NCI-H1048 (cell line): ENCODE data around the gene EIF4B.
"Not testable (repeated sequence)": the region's sequence is repeated elsewhere in the genome, so short reads cannot be mapped to it uniquely, and the experiment has no call there.

Source experiments
- DNase-seq: peaks from one replicate; lab custom pipeline; 2025; lab: John Stamatoyannopoulos, UW

The EIF4B gene

DNA sequence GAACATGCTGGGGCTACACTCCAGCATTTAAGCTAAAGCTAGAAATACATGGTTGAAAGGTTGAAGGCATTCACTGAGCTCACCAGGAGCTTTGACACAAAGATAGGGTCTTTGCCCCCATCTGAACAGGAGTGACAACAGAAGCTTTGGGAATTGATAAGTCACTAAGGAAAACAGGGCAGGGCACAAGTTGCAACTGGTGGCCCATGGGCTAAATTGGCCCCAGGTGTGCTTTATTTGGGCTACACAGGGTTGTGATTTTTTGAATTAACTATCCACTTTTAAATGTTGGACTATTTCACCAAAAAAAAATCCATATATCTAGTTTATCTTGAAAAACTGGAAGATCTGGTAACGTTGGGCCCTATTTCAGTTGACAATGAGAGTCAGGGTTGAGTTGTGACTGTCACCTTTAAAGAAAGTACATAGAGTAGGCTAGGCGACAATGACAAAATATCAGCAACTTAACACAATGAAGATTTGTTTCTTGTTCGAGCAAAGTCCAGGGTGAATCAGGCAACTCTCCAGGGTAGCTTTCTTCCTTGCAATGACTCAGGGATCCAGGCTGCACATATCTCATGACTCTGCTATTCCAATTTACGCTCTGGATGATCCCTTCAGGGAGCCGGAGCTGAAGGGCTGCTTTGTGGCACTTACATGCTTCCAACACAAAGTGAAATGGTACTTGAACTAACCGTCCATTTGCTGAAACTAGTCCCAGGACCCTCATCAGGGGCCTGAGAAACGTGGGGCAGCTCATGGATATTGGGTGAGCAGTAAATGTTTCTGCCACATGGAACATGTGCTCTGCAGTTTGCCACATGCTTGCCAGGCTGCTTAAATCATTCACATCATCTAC is 13.3 kb upstream of the EIF4B start:
- DNase-seq, result no peak

DNA sequence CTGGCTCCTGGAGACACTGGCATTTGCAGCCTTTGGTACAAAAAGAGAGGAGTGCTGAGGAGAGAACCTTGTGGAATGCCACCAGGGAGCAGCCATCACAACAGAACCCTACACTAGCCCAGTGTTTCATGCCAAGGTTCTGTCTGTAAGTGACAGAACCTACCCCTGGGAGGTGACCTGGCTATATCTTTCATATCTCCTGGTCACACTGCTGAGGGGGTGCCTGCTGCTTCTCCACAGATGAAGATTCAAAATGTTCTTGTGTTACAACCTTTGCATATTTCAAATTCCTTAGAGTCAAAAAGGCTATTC is 12.7 kb upstream of the EIF4B start:
- DNase-seq, result no peak

DNA sequence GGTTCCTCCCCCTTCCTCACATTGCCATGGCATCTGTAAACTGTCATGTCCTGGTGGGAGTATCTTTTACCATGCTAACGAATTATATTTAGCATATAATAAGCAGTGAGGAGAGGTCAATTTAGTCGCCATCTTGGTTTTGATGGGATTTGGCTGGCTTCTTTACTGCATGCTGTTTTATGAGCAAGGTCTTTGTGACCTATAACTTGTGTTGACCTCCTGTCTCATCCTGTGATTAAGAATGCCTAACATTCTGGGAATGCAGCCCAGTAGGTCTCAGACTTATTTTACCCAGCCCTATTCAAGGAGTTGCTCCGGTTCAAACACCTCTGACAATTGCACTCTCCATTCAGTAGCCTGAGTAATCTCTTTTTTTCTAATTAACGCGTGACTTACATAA is 2.1 kb upstream of the EIF4B start:
- DNase-seq, result no peak

DNA sequence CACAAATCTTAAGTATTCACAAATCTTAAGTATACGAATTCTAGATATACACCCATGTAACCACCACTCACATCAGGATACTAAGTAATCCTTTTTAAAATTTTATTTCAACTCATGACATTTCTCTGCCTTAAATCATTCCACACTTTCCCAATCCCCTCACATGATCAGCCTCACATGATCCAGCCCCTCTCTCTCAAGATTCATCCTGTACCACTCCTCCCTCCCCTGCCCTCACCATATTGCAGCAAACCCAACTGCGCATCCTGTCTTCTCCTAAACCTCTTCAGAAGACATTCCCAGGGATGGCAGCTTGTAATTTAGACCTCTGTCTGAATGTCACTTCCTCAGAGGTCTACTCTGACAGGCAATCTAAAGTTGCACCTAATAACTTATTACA is 1.7 kb upstream of the EIF4B start:
- DNase-seq, result no peak

DNA sequence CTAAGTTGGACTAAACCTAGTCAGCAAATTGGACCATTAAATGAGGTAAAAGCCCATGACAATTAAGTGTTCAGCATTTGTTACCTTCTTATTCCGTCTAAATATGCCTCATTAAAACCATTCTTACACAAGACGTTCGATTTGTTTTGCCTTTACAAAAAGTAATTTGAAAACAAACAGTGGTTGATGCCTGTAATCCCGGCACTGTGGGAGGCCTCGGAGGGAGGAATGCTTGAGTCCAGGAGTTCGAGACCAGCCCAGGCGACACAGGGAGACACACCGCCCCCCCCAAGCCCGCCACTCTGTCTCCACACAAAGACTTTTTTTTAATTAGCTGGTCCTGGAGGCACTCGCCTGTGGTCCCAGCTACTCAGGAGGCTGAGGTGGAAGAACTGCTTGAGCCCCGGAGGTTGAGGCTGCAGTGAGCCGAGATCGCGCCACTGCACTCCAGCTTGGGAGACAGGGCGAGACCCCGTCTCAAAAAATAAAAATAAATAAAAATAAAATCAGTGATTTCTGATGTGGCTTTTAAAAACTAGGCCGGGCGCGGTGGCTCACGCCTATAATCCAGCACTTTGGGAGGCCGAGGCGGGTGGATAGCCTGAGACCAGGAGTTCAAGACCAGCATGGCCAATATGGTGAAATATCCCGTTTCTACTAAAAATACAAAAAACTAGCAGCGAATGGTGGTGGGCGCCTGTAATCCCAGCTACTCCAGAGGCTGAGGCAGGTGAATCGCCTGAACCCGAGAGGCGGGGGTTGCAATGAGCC is 856 bp upstream of the EIF4B start:
- no peak for DNase-seq

DNA sequence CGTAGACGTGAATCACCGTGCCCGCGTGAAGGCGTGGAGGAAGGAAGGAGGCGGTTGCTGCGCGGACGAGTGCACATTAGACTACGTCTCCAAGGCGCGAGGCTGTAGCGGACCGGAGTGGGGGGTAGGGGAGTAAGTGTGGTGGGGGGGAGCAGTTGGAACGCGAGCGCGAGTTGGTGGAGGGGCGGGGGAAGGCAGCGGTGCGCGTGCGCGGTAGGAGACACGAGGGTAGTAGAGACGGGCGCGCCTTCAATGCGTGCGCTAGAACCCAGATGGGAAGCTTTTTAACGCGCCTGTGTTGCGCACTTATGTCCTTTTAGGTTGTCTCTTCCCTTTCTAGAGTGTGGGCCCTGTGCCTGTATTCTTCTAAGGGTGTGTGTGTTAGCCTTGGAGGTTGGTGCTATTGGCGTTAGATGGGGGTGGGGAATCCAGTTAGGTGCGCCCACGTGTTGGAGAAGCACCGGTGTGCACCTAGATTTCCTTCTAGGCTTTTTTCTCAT is 604 bp downstream of the EIF4B start:
- DNase-seq, result no peak

DNA sequence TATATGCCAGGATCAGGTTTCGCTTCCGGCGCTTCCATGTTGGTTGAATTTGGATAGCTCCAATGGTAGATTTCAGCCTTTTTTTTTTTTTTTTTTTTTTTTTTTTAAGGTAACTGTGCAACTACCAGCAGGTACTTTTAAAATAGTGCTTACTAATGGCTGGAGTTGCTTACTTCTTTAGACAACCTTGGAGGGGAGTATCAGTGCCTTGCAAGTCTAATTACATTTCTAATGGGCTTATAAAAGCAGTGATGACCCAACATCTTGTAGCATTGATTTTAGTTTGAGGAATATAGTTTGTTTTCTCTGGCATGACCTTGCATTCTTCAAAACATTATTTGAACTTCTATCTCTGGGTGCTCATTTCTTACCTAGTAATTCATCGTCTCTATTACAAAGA is 1.1 kb downstream of the EIF4B start:
- DNase-seq, result no peak

DNA sequence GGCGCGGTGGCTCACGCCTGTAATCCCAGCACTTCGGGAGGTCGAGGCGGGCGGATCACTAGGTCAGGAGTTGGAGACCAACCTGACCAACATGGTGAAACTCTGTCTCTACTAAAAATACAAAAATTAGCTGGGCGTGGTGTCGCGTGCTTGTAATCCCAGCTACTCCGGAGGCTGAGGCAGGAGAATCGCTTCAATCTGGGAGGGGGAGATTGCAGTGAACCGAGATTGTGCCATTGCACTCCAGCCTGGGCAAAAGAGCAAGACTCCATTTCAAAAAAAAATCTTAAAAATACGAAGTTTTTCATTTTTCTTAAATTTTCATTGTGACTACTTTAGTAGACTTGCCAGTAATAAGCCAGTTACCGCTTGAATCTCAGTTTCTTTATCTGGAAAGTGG is 2.5 kb downstream of the EIF4B start:
- DNase-seq, result not testable (repeated sequence)

DNA sequence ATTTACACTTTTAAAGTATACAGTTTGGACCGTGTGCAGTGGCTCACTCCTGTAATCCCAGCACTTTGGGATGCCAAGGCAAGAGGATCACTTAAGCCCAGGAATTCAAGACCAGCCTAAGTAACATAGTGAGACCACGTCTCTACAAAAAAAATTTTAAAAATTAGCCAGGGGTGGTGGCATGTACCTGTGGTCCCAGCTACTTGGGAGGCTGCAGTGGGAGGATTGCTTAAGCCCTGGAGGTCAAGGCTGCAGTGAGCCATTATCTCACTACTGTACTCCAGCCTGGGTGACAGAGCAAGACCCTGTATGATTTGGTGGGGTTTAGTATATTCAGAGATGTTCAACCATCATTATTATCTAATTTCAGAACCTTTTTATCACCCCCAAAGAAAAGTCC is 4.7 kb downstream of the EIF4B start:
- DNase-seq, result no peak

DNA sequence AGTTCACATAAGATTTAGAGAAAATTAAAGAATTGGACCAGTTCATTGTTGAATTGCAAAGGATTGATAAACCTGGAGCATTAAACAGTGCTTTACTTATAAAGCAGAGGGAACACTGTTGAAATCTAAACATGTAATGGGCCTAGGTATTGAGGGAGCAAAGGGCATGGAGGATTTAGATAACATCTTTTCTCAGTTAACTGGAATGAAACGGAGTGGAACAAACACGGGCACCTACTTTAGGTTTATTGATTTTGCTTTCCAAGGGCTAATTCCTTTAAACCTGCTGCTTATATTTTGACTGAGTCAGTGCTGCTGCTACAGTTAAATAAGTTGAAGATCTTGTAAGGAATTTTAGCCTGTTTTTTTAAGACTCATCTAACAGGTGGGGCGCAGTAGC is 5.6 kb downstream of the EIF4B start:
- DNase-seq, result no peak

DNA sequence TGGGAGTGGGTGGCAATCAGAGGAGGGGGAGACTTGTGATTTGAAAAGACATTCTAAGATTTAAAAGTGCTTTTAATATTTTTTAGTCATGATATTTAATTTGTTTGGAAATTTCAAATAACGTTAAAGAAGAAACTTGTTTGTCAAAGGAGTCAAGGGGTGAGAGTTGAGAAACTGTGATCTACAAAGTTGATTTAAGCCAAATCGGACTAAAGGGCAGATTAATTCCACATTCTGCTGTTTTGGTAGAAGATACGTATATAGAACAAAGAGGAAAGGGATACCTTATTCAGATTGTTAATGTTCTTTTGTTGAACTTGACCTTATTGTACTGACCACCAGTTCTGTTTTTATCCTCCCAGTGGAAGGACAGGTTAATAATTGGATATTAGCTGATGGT is 6.7 kb downstream of the EIF4B start:
- DNase-seq, result no peak

DNA sequence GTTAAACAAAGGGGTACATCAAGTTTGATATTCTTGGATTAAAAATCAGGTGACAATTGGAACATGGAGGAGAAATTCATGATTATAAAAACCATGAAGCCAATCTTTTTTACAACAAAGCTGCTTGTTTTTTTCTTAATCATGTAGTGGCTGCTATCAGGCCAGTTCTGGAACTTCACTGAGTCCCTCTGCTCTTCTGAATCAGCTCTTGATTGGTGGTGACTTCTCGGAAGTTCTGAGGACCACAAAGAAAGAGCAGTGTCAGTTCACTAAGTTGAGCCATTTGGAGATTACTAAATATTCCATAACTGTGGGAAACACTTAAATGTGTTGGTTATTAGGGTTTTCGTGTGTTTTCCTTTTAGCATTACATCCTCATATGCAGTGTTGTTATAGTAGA is 8.5 kb downstream of the EIF4B start:
- no peak for DNase-seq

DNA sequence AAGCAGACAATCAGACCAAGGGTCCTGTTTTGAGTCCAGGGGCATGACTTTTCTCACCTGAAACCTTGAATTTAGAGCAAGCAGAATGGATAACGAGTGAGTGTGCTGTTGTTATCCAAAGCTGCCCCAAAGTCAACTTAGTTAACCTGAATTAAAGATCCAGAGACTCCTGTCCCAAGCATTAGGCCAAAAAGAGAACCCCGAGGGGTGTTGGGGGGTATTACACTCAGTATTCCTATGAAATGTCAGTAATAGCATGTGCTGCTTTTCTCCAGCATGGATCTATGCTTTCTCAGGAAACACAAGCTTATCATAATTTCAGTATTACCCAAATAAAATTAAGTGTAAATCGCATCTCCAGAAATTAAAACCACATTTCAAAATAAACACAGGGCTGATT is 19.0 kb downstream of the EIF4B start:
- DNase-seq, result no peak

DNA sequence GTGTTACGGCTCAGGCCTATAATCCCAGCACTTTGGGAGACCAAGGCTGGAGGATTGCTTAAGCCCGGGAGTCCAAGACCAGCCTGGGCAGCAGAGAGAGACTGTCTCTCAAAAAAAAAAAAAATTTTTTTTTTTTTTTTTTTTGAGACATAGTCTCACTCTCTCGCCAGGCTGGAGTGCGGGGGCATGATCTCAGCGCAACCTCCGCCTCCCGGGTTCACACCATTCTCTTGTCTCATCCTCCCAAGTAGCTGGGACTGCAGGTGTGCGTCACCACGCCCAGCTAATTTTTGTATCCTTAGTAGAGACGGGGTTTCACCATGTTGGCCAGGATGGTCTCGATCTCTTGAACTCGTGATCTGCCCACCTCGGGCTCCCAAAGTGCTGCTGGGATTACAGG is 20.8 kb downstream of the EIF4B start:
- DNase-seq, result not testable (repeated sequence)

DNA sequence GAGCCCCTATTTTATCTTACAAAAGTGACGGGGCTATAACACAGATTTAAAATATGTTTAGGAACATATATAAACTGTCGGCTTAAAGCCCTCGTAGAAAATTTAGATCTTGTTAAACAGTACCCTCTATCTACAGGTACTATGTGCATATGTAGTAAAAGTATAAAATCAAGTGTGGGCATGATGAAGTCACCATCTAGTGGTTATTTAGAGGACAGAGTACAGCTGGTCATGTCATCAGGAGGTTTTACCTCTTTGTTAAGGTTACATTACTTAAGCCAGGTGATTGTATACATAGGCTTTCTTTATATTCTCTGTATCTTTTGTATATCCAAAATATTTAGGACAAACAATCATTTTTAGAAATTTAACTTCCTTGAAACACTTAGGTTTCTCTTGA is 25.4 kb downstream of the EIF4B start:
- DNase-seq, result no peak

DNA sequence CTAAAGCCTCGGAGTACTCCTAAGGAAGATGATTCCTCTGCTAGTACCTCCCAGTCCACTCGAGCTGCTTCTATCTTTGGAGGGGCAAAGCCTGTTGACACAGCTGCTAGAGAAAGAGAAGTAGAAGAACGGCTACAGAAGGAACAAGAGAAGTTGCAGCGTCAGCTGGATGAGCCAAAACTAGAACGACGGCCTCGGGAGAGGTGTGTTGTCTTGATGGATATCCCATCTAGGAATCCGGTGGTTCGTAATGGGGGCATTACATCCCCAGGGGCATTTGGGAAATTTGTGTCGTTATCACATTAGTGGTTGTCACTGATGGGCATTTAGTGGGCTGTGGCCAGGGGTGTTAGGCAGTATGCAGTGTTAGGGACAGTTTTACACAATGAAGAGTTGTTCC is 27.6 kb downstream of the EIF4B start:
- DNase-seq, result not testable (repeated sequence)

DNA sequence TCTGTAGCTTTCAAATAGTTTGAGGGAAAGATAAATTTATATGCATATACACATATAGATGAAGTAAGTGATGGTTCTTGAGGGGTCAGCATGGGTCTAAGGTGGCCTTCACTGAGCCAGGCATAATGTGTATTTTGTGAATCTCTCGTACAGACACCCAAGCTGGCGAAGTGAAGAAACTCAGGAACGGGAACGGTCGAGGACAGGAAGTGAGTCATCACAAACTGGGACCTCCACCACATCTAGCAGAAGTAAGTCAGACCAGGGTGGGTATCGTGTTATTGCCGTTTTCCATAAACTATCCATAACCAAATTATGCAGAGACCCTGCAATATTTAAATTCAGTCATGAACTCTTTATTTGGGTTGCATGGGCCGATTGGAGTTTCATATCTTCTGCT is 28.2 kb downstream of the EIF4B start:
- DNase-seq, result no peak

DNA sequence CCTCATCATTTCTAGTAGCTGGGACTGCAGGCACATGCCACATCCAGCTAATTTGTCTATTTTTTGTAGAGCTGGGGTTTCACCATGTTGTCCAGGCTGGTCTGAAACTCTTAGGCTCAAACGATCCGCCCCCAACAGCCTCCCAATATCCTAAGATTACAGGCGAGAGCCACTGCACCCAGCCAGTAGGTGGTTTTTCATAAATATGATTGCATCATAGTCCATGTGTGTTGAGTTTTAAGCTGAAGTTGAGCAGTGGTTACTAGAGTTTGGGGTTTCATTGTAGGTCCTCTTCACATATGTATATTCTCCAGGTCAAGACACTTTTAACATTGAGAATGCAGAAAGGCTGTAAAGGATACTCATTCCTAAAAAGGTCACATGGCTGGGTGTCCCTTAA is 30.5 kb downstream of the EIF4B start:
- DNase-seq, result no peak

DNA sequence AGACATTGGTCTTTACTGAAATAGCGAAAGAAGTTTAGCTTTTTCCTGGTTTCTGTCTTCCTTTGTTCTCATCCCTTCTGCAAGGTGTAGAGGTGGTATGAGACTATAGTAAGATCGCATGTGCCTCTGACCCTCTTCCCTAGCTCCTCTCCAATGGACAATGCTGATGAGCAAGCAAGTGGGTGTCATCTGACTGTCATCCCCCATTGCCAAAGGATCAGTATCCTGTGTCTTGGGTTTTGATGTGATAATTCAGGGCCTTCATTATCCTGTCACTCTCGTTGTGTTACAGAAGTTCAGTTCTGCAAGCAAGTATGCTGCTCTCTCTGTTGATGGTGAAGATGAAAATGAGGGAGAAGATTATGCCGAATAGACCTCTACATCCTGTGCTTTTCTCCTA is 33.6 kb downstream of the EIF4B start:
- no peak for DNase-seq

DNA sequence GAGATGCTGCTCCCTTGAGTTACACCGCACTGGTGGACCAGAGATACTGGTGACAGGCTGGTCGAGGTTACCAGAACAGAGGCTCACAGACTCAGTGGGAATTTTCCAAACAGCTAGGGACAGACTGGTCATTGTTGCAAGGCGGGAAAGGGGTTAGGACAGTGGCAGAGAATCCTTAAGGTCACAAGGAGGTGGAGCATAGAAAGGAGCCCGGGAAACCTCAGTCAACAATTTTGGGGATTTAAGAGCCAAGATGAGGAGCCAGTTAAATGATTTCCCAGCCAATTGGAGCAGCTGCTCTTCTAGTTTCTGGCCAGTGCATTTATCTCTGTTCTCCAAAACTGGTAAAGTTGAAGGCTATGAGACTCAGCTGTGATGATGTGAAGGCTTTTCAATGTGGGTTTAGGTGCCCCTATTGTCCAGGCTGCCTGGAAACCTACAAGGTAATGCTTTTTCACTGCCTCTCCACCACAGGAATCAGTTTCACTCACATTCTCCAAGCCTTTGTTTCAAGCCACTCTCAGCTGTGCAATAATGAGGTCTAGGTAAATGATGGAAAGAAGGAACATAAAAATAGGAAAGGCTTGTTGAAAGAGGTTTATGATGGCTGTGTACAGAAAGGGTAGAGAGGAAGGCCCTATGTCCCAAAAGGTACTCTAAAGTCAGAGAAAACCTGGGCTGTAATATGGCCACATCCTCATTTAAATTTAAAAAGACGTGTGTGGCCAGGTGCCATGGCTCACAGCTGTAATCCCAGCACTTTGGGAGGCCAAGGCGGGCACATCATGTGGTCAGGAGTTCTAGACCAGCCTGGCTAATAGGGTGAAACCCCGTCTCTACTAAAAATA is 36.6 kb downstream of the EIF4B start:
- DNase-seq, result no peak

DNA sequence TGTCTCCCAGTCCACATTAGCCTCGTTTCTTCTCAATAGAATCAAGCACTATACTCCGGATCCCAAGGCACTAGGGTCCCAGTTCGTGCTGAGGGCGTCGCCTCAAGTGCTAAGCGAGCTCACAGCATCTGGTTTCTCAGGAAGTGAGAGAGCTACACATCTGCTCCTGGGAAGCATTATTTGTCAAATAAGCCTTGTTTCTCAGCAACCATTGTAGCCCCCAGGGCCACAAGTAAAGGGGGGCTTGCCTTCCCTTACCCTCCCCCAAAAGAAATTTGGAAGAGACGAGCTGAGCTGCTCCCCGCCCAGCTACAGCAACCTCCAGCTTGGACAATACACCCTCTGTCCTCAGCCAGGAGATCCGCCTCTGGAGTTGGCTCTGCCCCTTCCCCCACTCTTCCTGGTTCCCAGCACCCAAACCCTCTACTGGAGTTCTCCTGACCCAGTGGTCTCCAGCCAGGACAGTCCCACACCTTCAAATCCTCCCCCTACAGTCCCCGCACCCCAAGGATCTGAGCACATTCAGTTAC is 37.9 kb downstream of the EIF4B start:
- DNase-seq, result no peak
